NCI-H1105 (cell line): ENCODE results near the gene IDH1.
A peak's percentile ranks its signal among the peaks of the same experiment; 100 is the strongest.
"Not testable (repeated sequence)": the region's sequence is repeated elsewhere in the genome, so short reads cannot be mapped to it uniquely, and the experiment has no call there.

Source experiments
- DNase-seq: peaks from one replicate; lab custom pipeline; 2025; lab: John Stamatoyannopoulos, UW

The IDH1 gene

DNA sequence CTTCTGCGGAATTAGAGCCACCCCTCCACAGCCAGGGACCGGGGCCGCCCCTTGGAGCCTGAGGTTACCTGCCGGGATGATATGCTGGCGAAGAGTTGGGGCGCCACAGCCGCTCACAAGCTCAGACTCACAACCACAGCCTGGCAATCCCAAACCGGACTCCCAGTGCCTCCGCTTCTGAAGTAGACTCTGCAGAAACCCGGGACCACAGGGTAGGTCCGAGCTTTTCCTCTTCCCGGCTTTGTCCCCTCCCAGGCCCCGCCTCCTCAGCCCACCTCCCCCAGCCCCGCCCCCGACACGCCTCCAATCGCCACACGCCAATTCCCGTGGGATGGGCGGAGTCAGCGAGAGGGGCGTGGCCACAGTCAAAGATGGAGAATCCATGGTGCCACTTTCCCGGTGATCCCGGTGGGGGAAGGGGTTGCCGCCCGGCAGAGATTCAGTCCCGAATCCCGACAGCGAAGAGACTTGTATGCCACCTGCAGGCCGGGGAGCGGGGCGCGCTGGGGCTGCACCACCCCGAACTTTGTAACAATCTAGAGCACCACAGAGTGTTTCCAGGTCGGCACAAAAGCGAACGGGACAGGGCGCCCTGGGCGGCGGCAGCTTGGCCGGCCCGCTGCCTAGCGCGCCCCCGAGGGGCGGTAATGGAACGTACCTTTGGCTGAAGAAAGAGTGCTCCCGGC is at the start of gene IDH1:
IDH1 (minus strand) TSS at position 201 of the 686 bp plus-strand sequence. CDS start 3,520 bp downstream, outside the sequence.
- DNase-seq, result peak; percentile 90

GRCh38 chr2:208304157-208304556 is 49.3 kb upstream of the IDH1 start:
- no peak for DNase-seq

DNA sequence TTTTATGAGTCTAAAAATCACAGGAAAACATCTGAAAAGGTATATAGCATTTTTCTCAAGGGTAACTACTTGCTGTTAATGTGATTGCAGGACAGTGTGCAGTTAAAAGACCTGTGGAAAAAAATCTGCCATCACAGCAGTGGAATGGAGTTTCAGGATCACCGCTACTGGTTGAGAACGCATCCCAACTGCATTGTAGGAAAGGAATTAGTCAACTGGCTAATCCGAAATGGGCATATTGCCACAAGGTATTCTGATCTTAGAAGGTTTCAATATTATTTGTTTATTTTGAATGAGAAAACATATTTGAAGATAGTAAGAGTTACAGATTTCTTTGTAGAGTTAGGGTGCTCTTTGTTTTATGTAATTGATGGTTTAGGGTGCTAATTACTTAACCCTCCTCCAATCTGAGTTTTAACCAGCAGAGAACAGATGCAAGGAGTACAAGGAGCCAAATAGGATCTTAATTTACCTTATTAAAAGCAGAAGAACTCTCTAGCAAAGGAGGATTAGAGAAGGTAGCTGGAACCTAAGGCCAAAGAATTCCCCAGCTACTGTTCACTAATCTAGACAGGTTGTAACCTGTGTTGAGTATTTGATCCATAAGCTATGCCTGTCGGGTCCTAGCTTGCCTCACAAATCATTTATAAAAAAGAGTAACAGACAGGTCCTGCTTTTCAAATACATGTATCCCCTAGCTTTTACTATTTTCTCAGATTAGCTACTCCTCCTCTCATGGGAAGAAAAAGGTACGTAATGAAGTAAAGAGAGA is 46.2 kb upstream of the IDH1 start:
- no peak for DNase-seq

- DNase-seq, result no peak
Measured at GRCh38 chr2:208297961-208298360, 43.1 kb upstream of the IDH1 start.

DNA sequence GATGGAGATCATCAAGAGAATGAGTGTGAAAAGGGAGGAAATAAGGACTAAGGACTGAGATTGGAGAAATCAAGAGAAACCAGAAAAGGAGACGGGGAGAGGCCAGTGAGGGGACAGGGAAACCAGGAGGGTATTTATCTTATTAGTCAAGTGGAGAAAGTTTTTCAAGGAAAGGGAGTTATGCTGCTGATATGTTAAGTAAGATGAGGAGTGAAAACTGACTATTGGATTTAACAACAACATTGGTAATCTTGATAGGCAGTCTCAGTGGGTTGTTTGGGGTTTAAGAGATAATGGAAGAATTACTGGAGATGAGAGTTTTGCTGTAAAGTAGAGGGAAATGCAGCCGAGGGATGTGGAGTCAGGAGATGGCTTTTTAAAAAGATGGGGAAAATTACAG is 41.7 kb upstream of the IDH1 start:
- no peak for DNase-seq

DNA sequence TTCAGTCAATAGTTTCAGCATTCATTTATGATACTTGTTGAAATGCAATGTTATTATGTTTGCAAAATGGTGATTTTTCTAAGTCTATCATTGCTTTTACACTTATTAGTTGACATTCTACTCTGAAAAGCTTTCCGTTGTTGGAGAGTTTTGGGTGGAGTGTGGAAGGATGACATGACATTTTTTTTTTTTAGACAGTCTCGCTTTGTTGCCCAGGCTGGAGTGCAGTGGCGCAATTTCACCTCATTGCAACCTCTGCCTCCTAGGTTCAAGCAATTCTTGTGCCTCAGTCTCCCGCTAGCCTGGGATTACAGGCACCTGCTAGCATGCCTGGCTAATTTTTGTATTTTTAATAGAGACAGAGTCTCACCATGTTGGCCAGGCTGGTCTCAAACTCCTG is 41.0 kb upstream of the IDH1 start:
- no peak for DNase-seq

DNA sequence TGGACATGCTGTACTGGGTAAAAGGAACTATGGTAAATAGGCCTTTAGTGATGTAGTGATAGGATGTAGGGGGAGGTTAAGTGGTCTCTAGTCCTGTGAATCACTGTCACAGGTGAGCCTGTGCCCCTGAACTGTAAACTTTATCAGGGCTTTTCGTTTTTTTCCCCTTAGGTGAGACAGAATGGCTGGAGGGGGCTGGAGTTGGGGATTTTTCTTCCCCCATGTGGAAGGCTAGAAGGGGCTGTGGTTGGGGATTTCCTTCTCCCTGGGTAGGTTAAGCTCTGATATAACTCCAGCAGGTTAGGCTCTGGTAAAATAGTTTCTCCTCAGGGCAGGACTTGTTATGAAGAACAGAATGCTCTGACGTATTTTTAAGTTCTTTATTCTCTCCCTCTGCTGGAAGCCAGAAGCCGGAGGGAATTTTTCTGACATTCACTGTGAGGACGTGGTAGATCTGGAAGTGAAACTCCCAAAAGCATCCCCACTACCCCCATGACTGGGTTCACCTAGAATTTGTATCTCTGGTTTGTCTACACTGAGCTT is 39.7 kb upstream of the IDH1 start:
- no peak for DNase-seq

- no peak for DNase-seq
Measured at GRCh38 chr2:208285853-208286252, 31.0 kb upstream of the IDH1 start.

- no peak for DNase-seq
Measured at GRCh38 chr2:208280933-208281332, 26.1 kb upstream of the IDH1 start.

DNA sequence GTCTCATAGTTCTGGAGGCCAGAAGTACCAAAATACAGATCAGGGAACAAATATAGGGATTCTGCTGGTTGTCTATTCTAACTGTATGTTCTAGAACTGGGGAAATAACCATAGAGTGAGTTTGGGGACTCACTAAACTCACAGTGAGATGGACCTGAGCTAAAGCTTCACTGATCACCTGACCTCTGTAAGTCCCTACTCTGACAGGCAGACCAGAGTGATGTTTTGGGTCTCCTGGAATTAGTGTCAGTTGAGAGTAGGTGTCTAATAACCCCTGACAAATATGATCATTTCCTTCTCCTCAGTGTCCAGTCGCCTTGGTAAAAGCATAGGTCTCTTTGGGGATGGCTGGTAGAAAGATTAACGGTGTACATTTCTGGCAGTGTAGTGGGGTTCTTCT is 25.4 kb upstream of the IDH1 start:
- no peak for DNase-seq

DNA sequence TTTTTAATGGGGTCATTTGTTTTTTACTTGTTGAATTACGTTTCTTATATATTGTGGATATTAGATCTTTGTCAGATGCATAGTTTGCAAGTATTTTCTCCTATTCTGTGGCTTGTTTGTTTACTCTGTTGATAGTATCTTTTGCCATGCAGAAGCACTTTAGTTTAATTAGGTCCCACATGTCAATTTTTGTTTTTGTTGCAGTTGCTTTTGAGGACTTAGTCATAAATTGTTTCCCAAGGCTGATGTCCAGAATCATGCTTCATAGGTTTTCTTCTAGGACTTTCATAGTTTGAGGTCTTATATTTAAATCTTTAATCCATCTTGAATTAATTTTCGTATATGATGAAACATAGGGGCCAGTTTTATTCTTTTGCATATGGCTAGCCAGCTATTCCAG is 24.4 kb upstream of the IDH1 start:
- no peak for DNase-seq

DNA sequence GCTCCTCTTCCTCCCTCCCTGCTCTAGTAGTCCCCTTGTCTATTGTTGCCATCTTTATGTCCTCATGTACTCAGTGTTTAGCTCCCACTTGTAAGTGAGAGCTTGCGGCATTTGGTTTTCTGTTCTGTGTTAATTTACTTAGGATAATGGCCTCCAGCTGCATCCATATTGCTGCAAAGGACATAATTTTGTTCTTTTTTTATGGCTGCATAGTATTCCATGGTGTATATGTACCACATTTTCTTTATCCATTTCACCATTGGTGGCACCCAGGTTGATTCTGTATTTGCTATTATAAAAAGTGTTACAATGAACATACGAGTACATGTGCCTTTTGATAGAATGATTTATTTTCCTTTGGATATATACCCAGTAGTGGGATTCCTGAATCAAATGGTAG is 23.7 kb upstream of the IDH1 start:
- no peak for DNase-seq

GRCh38 chr2:208274748-208275147 is 19.9 kb upstream of the IDH1 start:
- no peak for DNase-seq

GRCh38 chr2:208269091-208269490 is 14.2 kb upstream of the IDH1 start:
- DNase-seq, result no peak

- no peak for DNase-seq
Measured at GRCh38 chr2:208268156-208268952, 13.5 kb upstream of the IDH1 start.

DNA sequence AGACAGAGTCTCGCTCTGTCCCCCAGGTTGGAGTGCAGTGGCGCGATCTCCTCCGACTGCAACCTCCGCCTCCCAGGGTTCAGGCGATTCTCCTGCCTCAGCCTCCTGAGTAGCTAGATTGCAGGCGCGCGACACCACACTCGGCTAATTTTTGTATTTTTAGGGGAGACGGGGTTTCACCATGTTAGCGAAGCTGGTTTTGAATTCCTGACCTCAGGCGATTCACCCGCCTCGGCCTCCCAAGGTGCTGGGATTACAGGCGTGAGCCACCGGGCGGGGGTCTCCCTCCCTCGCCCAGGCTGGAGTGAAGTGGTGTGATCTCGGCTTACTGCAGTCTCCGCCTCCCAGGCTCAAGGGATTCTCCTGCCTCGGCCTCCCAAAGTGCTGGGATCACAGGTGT is 12.7 kb upstream of the IDH1 start:
- DNase-seq, result not testable (repeated sequence)

GRCh38 chr2:208266936-208267335 is 12.1 kb upstream of the IDH1 start:
- DNase-seq, result no peak

- no peak for DNase-seq
Measured at GRCh38 chr2:208266553-208266893, 11.7 kb upstream of the IDH1 start.

- peak; percentile 93 for DNase-seq
Measured at GRCh38 chr2:208265801-208266552, 11.1 kb upstream of the IDH1 start, which contains the start of gene PIKFYVE. Gene PIKFYVE, plus strand, starts transcription at chr2:208266255. Its CDS starts 5,265 bp downstream, at chr2:208271520.

DNA sequence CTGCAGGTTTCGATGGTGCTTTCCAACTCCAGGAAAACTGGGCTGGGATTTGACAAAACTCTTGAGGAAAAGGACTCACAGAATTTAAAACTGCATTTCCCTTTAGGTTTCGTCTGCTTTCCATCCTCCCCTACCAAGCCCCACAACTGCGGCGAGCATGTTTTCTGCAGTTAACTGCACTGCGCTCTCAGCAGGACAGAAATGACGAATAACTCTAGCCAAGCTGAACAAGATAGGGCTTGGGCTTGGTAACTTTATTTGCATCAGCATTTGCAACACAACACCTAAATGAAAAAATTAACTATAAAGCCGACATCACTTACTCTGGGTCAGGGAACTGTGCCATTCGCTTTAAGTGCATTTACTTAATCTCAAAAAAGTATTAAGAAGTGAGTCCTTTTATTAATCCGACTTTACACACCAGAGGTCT is 10.5 kb upstream of the IDH1 start:
- DNase-seq, result no peak
